PC-9 (cell line): ENCODE data around the gene HS6ST3. TPM values are rescaled to one million over a fixed set of nuclear protein-coding genes. Genes with fewer than 3 reads are reported as not detected.

Source experiments
- BruUV-seq: library from RNA; stranded (reverse); fragments of 400-500 nt; replicated peaks from 2 replicates; lab custom pipeline; 2021; lab: Mats Ljungman, UMichigan
- CTCF ChIA-PET: fragments of 300-600 bp; sonication (Branson Sonifier 250); formaldehyde crosslinking; loops from one replicate; lab custom pipeline; 2022; ENCODE audit warnings: antibody characterized with exemption; lab: Charles Lee
- POLR2A ChIA-PET: fragments of 300-600 bp; sonication (Branson Sonifier 250); formaldehyde crosslinking; loops from one replicate; lab custom pipeline; 2022; ENCODE audit warnings: antibody characterized with exemption; ENCODE audit not compliant: unreplicated experiment; lab: Charles Lee
- DNase-seq, 2 experiments: peaks; one replicate each; pipeline versions ENCODE4 v3.0.0 to v3.0.0-alpha.2; 2015 to 2022; ENCODE audit warnings: mixed read lengths in 1 of 2
- H2AFZ ChIP-seq: fragments of 200-600 bp; sonication (generic); 2 replicates; pipeline ENCODE4 v1.8.1; 2017; ENCODE audit warnings: antibody characterized with exemption
- H3F3A ChIP-seq: fragments of 200-600 bp; sonication (generic); 2 replicates; pipeline ENCODE4 v1.8.1; 2017; ENCODE audit warnings: antibody characterized with exemption, mild to moderate bottlenecking, low read depth; ENCODE audit not compliant: insufficient read depth
- H3K27ac ChIP-seq: fragments of 200-600 bp; sonication (generic); 2 replicates; pipeline ENCODE4 v1.6.1; 2016; ENCODE audit warnings: mixed run types
- H3K27me3 ChIP-seq: fragments of 200-600 bp; sonication (generic); 2 replicates; pipeline ENCODE4 v1.6.1; 2016; ENCODE audit warnings: low read depth, mixed run types; ENCODE audit not compliant: insufficient read depth
- H3K36me3 ChIP-seq: fragments of 200-600 bp; sonication (generic); 2 replicates; pipeline ENCODE4 v1.6.1; 2016; ENCODE audit warnings: low read depth, mixed run types
- H3K4me1 ChIP-seq: fragments of 200-600 bp; sonication (generic); replicated peaks from 2 replicates; pipeline ENCODE4 v1.6.1; 2016; ENCODE audit warnings: mixed run types; ENCODE audit not compliant: insufficient read depth
- H3K4me2 ChIP-seq: fragments of 200-600 bp; sonication (generic); 2 replicates; pipeline ENCODE4 v1.6.1; 2017; ENCODE audit warnings: mixed run types
- H3K4me3 ChIP-seq: fragments of 200-600 bp; sonication (generic); 2 replicates; pipeline ENCODE4 v1.6.1; 2016; ENCODE audit warnings: mixed run types
- H3K79me2 ChIP-seq: fragments of 200-600 bp; sonication (generic); 2 replicates; pipeline ENCODE4 v1.6.1; 2017; ENCODE audit warnings: low read depth, mixed run types
- H3K9me2 ChIP-seq: fragments of 200-600 bp; sonication (generic); 2 replicates; pipeline ENCODE4 v1.8.1; 2017; ENCODE audit warnings: mild to moderate bottlenecking; ENCODE audit not compliant: insufficient read depth
- H3K9me3 ChIP-seq: fragments of 200-600 bp; sonication (generic); 2 replicates; pipeline ENCODE4 v1.8.1; 2016; ENCODE audit warnings: low read depth; ENCODE audit not compliant: insufficient read depth
- H4K20me1 ChIP-seq: fragments of 200-600 bp; sonication (generic); 2 replicates; pipeline ENCODE4 v1.8.1; 2017; ENCODE audit not compliant: insufficient read depth
- EZH2 ChIP-seq: fragments of 200-600 bp; sonication (generic); IDR thresholded peaks from 2 replicates; pipeline ENCODE4 v1.8.0; 2017; ENCODE audit warnings: antibody characterized with exemption, low read depth
- intact Hi-C: fragments of 100-400 bp; cut with micrococcal nuclease; formaldehyde crosslinking; loops from one replicate; pipeline ENCODE4 v1.10.0; 2022; ENCODE audit not compliant: unreplicated experiment
- total RNA-seq: library from RNA; stranded (reverse); gene quantifications from 2 replicates; pipeline ENCODE4 v1.2.3, GENCODE V29; 2021
- TF ChIP-seq, protein P1 (sequence below): fragments of 200-600 bp; sonication (generic); conservative IDR thresholded peaks from 2 replicates; pipeline ENCODE4 v1.6.1; 2017; ENCODE audit warnings: mixed run types, antibody characterized with exemption, mild to moderate bottlenecking, moderate library complexity

HS6ST3 gene
- total RNA-seq, 1 experiment from 2014 or later, result not detected

DNA sequence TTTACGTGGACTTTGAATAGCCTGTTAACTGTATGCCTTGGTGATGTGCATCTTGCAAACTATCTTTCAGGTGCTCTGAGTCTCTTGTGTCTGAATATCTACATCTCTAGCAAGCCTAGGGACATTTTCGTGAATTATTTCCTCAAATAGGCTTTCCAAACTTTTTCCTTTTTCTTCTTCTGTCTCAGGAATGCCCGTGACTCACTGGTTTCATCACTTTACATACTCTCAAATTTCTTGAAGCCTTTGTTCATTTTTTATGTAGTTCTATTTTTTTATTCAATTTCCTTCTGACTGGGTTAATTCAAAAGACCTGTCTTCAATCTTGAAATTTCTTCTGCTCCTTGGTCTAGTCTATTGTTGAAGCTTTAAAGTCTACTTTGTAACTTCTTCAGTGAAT, 572.1 kb downstream of the HS6ST3 start:
- POLR2A ChIA-PET, result no interaction called here
- Histone ChIP-seq H3K79me2 (no peaks in the 10 kb centered on the region), H3K36me3 (no peaks in the 10 kb centered on the region), H3K4me3 (no peak overlapping the region), H3K27me3 (no peaks in the 10 kb centered on the region), H3K4me1 (no peaks in the 10 kb centered on the region), H3K4me2 (no peak overlapping the region), H2AFZ (no peak overlapping the region), H3K9me3 (no peaks in the 10 kb centered on the region; the same call in 1 of the 2 replicates), H3F3A (no peaks in the 10 kb centered on the region), H3K9me2 (no peaks in the 10 kb centered on the region), H4K20me1 (no peaks in the 10 kb centered on the region), H3K27ac (no peak overlapping the region)
- TF ChIP-seq, protein P1, sequence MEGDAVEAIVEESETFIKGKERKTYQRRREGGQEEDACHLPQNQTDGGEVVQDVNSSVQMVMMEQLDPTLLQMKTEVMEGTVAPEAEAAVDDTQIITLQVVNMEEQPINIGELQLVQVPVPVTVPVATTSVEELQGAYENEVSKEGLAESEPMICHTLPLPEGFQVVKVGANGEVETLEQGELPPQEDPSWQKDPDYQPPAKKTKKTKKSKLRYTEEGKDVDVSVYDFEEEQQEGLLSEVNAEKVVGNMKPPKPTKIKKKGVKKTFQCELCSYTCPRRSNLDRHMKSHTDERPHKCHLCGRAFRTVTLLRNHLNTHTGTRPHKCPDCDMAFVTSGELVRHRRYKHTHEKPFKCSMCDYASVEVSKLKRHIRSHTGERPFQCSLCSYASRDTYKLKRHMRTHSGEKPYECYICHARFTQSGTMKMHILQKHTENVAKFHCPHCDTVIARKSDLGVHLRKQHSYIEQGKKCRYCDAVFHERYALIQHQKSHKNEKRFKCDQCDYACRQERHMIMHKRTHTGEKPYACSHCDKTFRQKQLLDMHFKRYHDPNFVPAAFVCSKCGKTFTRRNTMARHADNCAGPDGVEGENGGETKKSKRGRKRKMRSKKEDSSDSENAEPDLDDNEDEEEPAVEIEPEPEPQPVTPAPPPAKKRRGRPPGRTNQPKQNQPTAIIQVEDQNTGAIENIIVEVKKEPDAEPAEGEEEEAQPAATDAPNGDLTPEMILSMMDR, result no peak
- TF ChIP-seq EZH2, result no peak
- CTCF ChIA-PET, result no interaction called here
- no TSS peak for BruUV-seq
- DNase-seq, result no peak
- intact Hi-C loops, result no loop called here

DNA sequence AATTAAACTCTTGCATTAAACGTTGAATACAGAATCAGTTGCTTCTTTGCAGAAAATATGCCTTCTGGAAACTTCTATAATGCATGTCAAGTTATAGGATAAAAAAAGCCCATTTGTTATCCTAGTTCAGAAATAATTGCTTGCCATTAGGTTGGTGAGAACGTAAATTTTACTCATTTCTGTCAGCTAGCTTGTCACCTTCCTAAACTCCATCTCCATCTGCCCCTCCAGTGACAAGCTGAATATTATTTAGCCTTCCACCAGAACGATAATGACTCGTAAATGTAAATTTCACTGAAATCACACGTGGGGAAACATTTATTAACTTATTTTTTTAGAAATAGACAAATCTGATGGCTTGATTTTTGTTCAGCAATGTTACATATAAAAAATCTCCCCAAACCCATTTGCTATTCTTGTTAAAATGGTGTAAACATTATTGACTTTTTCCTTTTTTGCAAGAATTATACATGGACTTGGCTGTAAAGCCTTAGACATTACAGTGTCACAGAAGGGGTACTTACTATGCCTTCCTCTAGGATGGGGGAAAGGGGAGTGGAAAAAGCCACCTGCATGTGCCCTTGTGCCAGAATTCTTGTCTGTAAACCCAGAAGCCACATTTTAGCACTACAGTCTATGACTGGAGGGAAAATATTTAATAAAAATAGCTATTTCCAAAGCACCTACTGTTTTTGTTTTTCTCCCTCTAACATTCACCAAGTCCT, 577.5 kb downstream of the HS6ST3 start:
- ChIA-PET POLR2A (no interaction called here), CTCF (no interaction called here)
- Histone ChIP-seq H3K4me2 (no peak overlapping the region), H3K79me2 (no peaks in the 10 kb centered on the region), H2AFZ (no peak overlapping the region), H3K36me3 (no peaks in the 10 kb centered on the region), H4K20me1 (no peaks in the 10 kb centered on the region), H3K9me3 (no peaks in the 10 kb centered on the region; the same call in 1 of the 2 replicates), H3K4me1 (no peaks in the 10 kb centered on the region), H3K4me3 (no peak overlapping the region), H3K9me2 (no peaks in the 10 kb centered on the region), H3K27ac (no peak overlapping the region), H3K27me3 (no peaks in the 10 kb centered on the region), H3F3A (no peaks in the 10 kb centered on the region)
- BruUV-seq, result no TSS peak
- TF ChIP-seq, protein P1, result no peak
- TF ChIP-seq EZH2, result no peak
- no peak for DNase-seq
- intact Hi-C loops, result no loop called here

DNA sequence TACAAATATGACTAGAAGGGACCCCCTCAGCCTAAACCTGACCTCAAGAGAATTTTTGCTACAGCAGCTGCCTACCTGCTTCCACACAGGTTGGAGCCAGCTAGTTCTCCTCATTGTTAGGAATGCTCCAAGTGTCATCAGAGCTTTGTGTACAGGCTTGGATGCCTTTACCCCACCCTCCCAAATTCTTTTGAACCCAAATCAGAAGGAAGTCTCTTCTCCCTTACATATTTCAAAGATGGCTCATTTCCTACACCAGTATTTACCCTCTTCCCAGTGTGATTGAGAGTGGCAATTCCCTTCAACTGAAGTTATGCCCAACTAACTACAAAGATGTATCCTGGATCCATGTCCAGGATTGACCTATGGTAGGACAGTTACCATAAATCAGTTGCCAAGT, 581.2 kb downstream of the HS6ST3 start:
- no peak for DNase-seq
- no peak overlapping the region for H3K27ac ChIP-seq
- CTCF ChIA-PET, result no interaction called here

More for the DNA sequence above, 581.2 kb downstream of the HS6ST3 start:
- Histone ChIP-seq H3K27me3 (no peaks in the 10 kb centered on the region), H4K20me1 (no peaks in the 10 kb centered on the region), H3K4me3 (no peak overlapping the region), H3F3A (no peaks in the 10 kb centered on the region), H3K4me1 (no peaks in the 10 kb centered on the region), H3K79me2 (no peaks in the 10 kb centered on the region), H3K9me2 (no peaks in the 10 kb centered on the region), H3K9me3 (no peaks in the 10 kb centered on the region), H3K4me2 (no peak overlapping the region), H3K36me3 (no peaks in the 10 kb centered on the region), H2AFZ (no peak overlapping the region)
- POLR2A ChIA-PET, result no interaction called here
- no TSS peak for BruUV-seq
- TF ChIP-seq, protein P1, result no peak
- no peak for TF ChIP-seq EZH2
- intact Hi-C loops, result no loop called here
